HL-60/S4 (cell line): Measurements from ENCODE around the gene RAB4B.

Experiments used
- in situ Hi-C: fragments of 300-500 bp; cut with MboI; formaldehyde crosslinking; loops from 2 replicates; pipeline ENCODE4 v1.14.3; 2022; ENCODE audit warnings: low sequenced_read_pairs

RAB4B gene

DNA sequence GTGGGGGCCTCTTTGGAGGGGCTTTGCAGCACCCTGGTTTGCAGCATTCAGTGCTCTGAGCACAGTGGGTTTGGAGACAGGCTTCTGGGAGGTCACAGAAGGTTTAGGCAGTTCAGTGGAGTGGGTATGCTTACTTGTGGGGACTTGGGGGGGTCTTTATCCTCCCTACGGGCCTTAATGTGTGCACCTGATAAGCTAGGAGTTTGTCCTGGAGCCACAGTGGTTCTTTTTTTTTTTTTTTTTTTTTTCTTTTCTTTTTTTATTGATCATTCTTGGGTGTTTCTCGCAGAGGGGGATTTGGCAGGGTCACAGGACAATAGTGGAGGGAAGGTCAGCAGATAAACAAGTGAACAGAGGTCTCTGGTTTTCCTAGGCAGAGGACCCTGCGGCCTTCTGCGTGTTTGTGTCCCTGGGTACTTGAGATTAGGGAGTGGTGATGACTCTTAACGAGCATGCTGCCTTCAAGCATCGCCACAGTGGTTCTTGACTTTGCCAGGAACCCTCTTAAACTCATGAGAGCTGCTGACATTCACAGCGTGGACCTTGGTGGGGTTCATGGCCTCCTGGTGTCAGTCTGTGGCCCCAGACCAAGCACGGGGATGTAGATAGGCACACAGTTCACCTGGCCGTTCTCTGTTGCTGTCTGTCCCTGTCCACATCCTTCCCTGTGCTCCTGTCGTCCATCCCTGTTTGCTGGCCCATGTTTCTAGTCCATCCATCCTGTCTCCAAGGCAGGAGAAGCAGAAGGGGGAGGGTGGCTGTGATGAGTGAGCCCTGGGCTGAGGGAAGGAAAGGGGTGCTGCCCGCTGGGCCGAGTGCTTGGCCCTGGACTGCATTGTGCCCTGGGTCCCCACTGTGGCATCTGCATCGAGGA is 23.6 kb downstream of the RAB4B start:
- in situ Hi-C loops = loop anchor here (25.0 kb wide), 1 partner anchor 336 kb away; no protein-coding TSS in a partner anchor

DNA sequence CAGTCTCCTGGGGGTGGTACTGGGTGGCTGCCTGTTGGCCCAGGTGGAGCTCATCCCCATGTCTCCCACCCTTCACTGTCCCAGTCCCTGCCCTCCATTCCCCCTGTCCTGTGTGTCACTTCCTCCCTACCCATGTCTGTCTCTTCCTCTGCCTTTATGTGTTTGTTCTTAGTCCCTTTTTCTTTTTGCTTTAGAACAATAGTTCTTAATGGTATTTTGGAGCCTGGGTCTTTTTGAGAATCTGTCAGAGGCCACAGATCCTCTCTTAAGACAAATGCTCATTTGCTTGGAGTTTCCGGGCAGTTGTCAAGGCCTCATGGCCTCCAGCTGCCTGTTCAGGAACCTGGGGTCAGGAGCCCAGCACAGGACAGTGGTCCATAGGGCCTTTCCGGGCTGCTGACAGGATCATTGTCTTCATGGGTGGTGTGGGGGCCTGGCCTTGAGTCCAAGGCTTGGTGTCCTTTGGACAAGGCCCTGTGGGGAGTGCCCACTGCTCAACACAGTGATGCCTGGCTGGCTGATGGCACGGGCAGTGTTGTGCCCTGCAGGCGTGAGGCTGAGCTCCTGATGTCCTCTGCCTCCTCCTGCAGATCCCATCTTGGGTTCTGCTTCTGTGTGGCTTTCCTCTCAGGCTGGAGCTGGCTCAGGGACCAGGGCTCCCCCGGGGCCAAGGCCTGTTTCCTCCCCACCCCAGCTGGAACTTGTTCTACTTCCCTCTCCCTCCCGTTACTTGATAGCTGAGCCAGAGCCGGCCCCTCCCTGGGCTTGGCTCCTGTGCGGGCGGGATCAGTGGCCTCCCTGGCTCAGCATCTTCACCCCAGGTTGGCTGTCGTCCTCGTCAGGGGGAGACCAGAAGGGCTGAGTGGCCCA is 24.5 kb downstream of the RAB4B start:
- in situ Hi-C loops = loop anchor here (25.0 kb wide), 1 partner anchor 335 kb away; no protein-coding TSS in a partner anchor

DNA sequence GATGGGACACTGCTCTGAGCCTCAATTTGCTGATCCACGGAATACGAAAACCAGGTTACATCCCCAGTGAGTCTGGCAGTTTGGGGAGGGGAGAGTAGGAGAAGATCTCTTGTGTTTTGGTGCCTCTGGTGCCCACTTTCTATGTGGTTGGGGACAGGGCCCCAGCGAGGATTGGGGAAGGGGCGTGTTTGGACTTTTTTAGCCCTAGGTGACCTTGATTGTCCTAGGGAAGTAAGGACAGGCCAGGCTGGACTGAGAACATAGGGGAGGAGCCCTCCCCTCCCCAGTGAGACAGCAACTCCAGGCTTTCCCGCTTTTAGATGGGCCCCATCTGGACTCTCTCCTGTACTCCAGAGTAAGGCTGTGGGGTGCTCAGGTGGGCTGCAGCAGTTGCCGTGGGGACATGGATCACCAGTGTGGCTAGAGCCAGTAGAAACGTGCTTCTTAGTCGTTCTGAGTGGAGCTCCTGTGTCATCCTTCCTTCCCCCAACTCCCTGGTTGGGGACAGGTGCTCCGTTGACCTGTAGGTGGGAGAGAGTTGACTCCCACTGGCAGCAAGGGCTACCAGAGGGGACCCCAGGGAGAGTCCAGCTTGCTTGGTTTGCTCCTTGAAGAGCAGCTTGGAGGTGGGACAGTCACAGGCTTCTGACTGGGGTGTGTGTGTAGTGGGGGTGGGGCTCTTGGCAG is 25.3 kb downstream of the RAB4B start:
- in situ Hi-C loops = loop anchor here (25.0 kb wide), 1 partner anchor 334 kb away; no protein-coding TSS in a partner anchor

DNA sequence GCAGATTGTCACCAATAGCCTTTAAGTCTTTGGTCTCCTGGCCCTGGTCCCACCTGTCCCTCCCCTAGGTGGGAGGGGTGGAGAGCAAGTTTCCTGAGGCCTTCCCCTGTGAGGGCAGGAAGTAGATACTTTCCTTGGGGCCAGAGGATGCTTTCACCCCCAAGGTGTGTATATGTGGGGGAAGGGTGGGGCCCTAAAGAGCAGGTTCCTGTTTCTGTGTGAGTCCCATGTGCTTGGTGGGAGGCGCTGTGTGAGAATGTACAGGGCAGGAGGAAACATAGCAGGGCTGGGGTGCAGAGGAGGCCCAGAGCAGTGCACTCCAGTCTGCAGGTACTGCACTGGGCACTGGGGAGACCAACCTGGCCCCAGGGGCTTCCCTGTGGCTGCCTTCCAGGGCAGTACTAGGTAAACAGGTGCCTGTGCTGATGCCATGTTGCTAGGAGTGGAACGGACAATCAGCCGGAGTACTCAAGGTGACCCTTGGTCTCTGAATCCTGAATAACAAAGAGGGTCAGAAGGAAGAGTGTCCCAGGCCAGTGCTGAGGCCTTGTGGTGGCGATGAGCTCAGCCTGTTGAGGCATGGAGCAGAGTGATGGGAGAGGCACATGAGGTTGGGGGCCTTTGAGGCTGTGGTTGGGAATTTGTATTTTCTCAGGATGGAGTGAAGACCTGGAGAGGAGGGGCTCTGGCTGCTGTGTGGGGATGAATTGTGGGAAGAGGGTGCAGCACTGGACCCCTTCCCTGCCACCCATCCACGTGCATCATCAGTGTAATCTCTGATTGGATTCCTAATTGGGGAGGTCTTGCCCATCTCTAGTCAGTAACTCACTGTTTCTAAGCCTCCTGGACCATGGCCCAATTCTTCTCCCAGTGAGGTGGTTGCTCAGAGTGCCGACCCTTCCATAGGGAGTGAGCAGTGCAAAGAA is 26.1 kb downstream of the RAB4B start:
- in situ Hi-C loops = loop anchor here (25.0 kb wide), 1 partner anchor 333 kb away; no protein-coding TSS in a partner anchor

DNA sequence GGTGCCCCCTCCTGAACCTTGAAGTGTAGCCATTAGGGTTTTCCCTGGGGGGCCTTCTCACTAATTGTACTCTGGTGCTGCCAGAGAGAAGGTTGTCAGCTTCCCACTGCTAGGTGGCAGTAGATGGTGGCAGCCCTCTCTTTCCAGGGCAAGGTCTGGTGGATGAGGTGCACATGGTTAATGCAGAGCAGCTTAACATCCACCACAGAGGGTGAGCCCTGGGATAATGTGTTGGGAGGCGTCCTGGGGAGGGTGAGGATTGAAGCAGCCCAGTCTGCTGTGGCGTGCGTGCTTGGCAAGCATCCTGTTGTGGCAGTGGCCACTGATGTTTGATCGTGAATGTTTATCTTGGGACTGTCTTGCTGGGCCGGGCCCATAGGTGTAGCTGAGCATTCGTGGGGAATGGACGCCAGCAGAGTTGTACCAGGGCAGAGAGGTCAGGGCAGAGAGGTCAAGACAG is 26.8 kb downstream of the RAB4B start:
- in situ Hi-C loops = loop anchor here (25.0 kb wide), 1 partner anchor 332 kb away; no protein-coding TSS in a partner anchor

DNA sequence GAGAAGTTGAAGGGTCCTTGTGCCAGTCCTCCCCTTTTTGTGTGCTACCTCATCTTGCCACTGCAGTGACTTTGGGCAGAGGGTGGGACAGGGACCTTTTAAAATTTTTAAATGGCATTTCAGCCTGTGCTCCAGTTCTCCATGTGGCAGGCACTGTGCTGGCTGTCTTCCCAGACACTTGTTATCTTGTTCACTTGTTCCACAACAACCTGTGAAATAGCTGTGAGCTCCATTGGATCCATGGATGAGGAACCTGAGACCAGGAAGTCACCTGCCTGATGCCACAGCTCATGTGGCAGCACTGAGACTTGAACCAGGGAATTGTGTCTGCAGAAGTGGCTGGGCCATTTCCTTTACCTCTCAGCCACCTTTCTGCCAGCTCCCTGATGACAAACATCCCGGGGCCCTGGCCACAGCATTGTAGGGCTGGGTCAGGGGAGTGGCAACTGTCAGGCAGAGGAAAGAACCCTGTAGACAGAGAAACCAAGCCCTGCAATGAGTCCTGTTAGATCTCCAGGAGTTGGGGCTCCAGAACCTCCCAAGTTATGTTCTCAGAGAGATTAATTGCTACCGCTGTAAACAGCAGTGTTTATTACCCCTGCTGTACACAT is 27.3 kb downstream of the RAB4B start:
- in situ Hi-C loops = loop anchor here (25.0 kb wide), 1 partner anchor 332 kb away; no protein-coding TSS in a partner anchor

DNA sequence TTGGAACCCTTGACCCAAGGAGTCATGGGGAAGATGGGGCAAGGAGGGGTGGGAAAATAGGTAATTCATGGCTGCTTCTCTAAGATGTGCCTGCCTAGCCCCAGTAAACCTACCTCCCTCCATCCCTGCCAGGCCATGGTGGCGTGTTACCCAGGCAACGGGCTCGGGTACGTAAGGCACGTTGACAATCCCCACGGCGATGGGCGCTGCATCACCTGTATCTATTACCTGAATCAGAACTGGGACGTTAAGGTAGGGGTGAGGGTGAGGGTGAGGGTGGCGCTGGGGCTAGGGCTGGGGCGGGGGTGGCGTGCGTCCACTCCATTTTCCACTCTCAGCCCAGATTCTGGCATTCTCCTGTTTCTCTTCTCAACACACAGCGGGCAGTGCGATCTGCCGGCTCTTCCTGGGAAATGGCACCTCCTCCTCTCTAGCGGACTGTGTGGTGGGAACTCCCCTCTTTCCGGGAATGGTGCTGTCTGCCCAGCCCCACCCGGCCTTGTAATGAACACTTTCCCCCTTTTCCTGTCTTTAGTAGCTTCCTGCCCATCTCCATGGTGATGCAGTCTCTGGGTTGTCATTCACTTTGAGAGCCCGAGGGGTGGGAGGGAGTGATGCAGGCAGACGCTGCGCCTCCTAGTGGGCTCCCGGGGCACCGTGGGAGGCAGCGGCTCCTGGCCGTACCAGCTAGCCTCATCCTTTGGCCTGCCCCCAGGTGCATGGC is 28.5 kb downstream of the RAB4B start:
- in situ Hi-C loops = loop anchor here (25.0 kb wide), 1 partner anchor 331 kb away; no protein-coding TSS in a partner anchor

DNA sequence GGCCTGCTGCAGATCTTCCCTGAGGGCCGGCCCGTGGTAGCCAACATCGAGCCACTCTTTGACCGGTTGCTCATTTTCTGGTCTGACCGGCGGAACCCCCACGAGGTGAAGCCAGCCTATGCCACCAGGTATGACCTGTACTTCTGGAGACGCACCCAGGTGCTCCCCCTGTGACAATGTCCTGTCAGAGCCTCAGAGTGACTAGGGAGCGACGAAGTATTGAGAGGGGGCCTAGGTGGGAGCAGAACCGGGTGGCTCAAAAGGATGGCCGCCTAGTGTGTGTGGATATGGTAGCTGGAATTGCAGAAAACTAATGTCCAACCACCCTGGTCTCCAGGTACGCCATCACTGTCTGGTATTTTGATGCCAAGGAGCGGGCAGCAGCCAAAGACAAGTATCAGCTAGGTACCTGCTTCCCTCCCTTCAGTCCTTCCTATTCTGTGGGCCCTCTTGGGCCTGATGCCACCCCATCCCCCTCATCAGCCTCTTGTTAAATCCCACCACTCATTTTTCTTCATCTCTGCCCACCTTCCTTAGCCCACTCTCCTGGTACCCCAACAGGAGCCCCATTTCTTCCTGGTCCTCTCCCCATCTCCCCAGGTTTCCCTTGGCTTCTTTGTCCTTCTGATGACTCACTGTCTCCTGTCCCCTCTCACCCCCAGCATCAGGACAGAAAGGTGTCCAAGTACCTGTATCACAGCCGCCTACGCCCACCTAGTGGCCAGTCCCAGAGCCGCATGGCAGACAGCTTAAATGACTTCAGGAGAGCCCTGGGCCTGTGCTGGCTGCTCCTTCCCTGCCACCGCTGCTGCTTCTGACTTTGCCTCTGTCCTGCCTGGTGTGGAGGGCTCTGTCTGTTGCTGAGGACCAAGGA is 29.3 kb downstream of the RAB4B start:
- in situ Hi-C loops = loop anchor here (25.0 kb wide), 1 partner anchor 330 kb away; no protein-coding TSS in a partner anchor

DNA sequence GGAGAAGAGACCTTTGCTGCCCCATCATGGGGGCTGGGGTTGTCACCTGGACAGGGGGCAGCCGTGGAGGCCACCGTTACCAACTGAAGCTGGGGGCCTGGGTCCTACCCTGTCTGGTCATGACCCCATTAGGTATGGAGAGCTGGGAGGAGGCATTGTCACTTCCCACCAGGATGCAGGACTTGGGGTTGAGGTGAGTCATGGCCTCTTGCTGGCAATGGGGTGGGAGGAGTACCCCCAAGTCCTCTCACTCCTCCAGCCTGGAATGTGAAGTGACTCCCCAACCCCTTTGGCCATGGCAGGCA is 29.9 kb downstream of the RAB4B start:
- in situ Hi-C loops = loop anchor here (25.0 kb wide), 1 partner anchor 329 kb away; no protein-coding TSS in a partner anchor

DNA sequence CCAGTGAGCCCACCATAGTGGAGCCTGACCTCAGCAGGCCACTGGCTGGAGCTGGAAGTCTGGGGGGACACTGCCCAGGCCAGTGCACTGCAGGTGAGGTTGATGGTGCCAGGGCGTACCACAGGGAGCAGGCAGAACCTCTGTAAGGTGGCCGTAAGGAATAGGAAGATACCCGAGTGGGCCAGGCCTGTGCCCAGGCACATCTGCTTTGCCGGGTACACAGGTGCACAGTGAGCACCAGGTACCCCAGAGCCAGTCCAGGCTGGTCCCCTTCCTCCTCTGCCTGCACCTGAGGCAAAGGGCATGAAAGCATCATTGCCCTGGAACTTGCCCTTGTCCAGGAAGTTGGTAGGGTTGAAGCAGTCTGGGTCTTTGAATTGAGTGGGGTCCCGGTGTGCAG is 30.4 kb downstream of the RAB4B start:
- in situ Hi-C loops = loop anchor here (25.0 kb wide), 1 partner anchor 329 kb away; no protein-coding TSS in a partner anchor

DNA sequence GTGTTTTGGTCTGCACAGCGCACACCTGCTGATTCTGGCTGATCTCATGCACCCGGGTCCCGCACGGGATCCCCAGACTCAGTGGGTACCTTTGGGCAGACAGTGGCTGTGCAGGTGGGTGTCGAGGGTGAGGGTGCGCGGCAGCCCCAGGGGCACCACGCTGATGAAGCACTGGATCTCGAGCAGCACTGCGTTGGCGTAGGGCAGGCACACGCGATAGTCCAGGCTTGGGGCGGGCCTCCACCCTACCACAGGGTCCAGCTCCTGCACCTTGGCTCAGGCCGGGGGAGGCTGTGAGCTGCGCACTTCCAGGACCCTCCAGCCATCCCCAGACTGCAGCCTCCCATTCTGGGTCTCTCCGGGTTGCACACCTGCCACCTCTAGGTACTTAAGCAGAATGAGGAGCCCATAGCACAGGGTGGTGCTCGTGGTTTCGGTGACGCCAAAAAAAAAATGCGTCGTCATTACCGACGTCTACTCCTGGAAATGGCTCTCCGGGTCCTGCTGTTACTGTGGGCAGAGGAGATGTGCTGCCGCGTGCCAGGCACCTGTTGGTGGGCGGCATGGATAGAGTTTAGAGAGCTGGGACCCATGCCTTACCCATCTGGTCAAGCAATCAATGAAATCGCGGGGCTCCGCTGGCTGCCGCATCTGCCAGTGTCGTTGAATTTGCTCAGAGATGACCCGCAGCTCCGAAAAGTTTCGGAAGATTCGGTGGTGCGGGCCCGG is 31.5 kb downstream of the RAB4B start:
- in situ Hi-C loops = loop anchor here (25.0 kb wide), 1 partner anchor 328 kb away; no protein-coding TSS in a partner anchor

DNA sequence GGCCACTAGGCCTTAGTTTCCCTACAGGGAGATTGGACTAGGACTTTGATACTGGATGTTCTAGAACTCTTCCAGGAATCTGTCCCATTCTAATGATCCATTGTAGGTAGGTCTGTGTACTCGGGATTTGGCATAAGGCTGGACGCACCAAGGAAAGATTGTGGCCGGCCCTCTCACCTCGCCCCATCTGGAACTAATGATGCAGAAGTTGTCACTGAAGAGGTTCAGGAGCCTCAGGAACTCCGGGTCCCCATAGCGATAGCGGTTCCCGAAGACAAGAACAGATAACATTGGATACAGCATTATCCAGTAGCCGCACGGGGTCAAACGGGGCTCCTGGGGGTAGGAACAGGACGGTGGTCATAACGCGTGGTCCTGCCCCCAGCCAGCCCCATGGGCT is 32.1 kb downstream of the RAB4B start:
- in situ Hi-C loops = loop anchor here (25.0 kb wide), 1 partner anchor 327 kb away; no protein-coding TSS in a partner anchor

DNA sequence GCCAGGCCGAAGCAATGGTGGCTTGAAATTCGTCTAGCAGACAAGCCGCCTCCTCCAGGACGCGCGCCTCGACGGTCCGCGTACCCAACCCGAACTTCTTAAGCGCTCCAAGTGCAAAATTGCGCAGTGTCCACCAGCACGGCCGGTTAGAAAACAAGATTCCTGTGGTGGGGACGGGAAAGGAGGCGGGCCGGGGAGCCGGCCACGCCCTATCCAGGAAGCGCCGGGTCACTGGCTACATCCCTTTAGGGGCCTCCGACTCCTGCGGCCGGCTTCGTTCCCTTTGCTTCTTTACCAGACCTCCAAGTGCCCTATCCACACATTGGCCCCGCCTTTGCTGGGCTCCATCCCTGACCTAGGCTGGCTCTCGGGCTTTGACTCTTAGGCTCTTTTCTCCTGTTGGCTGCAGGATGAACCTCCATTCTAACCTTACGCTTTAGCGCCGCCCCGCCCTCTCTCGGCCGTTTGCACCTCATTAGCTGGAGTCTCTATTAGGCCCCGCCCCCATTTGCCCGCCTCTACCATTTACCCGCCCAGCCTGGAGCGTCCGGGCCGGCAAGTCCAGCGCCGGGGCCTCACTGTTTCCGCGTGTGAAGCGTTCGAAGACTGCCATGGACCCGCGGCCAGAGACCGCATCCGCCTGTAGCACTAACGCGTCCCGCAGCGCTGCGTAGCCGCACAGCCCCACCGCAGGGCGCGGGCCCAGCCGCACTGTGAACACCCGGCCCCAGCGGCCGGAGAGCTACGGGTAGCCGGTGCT is 32.8 kb downstream of the RAB4B start:
- in situ Hi-C loops = loop anchor here (25.0 kb wide), 1 partner anchor 326 kb away; no protein-coding TSS in a partner anchor

DNA sequence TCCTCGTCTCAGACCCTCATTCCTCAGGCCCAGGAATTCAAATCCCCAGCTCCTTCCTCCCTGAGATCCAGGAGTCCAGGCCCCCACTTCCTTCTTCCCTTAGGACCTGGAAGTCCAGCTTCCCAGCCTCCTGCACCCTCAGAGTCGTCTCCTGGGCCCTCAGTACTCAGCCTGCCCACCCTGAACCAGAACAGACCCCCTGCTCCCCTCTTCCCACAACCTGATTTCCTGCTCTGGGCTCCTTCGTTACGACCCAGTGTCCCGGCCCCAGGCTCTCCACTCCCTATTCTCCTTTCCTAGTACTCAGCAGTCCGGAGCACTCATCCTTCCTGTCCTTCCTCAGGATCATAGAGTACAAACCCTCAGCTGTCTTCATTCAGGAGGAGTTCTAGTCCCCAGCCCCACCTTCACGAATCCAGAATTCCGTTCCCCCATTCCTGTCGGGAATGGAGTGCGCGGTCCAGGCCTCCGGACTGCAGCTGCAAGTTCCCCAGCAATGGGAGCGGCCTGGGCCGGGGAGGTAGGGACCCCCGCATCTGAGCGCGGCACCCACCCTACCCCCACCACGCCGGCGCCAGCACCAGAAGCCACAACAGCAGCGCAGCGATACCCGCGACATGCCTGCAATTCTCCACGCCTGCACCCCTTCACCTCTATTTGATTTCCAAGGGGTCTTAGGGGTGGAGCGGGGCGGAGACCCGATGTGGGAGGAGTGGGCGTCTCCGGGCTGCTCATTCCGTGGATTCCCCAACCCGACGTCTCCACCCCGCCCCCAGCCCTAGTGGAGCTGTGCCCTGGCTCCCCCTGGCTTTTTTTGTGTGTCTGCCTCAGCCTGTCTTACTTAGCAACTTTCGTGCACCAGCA is 33.7 kb downstream of the RAB4B start:
- in situ Hi-C loops = loop anchor here (25.0 kb wide), 1 partner anchor 326 kb away; no protein-coding TSS in a partner anchor

DNA sequence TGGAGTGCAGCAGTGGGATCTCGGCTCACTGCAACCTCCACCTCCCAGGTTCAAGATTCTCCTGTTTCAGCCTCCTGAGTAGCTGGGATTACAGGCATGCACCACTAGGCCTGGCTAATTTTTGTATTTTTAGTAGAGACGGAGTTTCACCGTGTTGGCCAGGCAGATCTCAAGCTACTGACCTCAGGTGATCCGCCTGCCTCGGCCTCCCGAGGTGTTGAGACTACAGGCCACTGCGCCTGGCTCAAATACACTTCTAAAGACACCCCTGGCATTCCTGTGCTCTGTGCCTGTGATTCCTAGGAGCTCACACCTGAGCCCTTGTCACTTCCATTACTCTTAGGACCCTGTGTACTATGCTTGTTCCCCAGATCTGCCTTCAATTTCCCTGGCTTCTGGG is 34.5 kb downstream of the RAB4B start:
- in situ Hi-C loops = loop anchor here (25.0 kb wide), 1 partner anchor 325 kb away; no protein-coding TSS in a partner anchor
